NCI-H774 (cell line): ENCODE measurements around the gene SLC6A9.
A peak's percentile ranks its signal among the peaks of the same experiment; 100 is the strongest.

ENCODE experiments used
- DNase-seq: peaks from one replicate; lab custom pipeline; 2025; lab: John Stamatoyannopoulos, UW

Gene SLC6A9

GRCh38 chr1:43969746-43970466, 61.4 kb downstream of the SLC6A9 start, which contains the start of gene DPH2:
TSS of gene DPH2 (plus strand) at chr1:43970010. CDS start at chr1:43970176, 166 bp downstream.
- DNase-seq: peak; percentile 100

GRCh38 chr1:43969416-43969745, 61.9 kb downstream of the SLC6A9 start:
- no peak for DNase-seq

GRCh38 chr1:43968348-43968948, 62.8 kb downstream of the SLC6A9 start:
- DNase-seq: no peak

GRCh38 chr1:43965316-43965715, 65.9 kb downstream of the SLC6A9 start:
- DNase-seq: no peak

- DNase-seq: no peak
Observed at GRCh38 chr1:43963890-43964289, 67.4 kb downstream of the SLC6A9 start.

GRCh38 chr1:43963006-43963405, 68.3 kb downstream of the SLC6A9 start:
- no peak for DNase-seq

GRCh38 chr1:43962324-43962723, 68.9 kb downstream of the SLC6A9 start:
- no peak for DNase-seq

- DNase-seq: no peak
Observed at GRCh38 chr1:43961692-43962091, 69.6 kb downstream of the SLC6A9 start.

- no peak for DNase-seq
Observed at GRCh38 chr1:43960798-43961197, 70.5 kb downstream of the SLC6A9 start.

- DNase-seq: no peak
Observed at GRCh38 chr1:43958351-43959255, 72.7 kb downstream of the SLC6A9 start.

- DNase-seq: no peak
Observed at GRCh38 chr1:43957407-43958040, 73.7 kb downstream of the SLC6A9 start.

- DNase-seq: no peak
Observed at GRCh38 chr1:43956234-43956633, 75.0 kb downstream of the SLC6A9 start.

GRCh38 chr1:43954036-43954435, 77.2 kb downstream of the SLC6A9 start:
- no peak for DNase-seq

- no peak for DNase-seq
Observed at GRCh38 chr1:43953361-43953760, 77.9 kb downstream of the SLC6A9 start.

- peak; percentile 44 for DNase-seq
Observed at GRCh38 chr1:43952731-43953346, 78.4 kb downstream of the SLC6A9 start.

GRCh38 chr1:43951021-43951985, 80.0 kb downstream of the SLC6A9 start:
- DNase-seq: no peak

GRCh38 chr1:43949678-43950077, 81.6 kb downstream of the SLC6A9 start:
- no peak for DNase-seq

- no peak for DNase-seq
Observed at GRCh38 chr1:43947874-43948437, 83.3 kb downstream of the SLC6A9 start.

GRCh38 chr1:43947061-43947873, 84.0 kb downstream of the SLC6A9 start:
- DNase-seq: no peak
